Astrocyte of the cerebellum (primary cell): Measurements from ENCODE around the gene TLR1.
A peak's percentile ranks its signal among the peaks of the same experiment; 100 is the strongest.

ENCODE experiments used
- DNase-seq: peaks from one replicate; pipeline ENCODE4 v3.0.0-alpha.2; 2011; ENCODE audit warnings: low read depth
- H3K4me3 ChIP-seq: 2 replicates; pipeline ENCODE4 v1.5.1; 2011; ENCODE audit warnings: mild to moderate bottlenecking, low read depth, low read length, moderate library complexity
- in situ Hi-C: cut with HindIII; loops from 2 replicates; pipeline ENCODE4 v1.10.0; 2017; ENCODE audit warnings: low sequenced_read_pairs
- TF ChIP-seq, protein P1 (sequence below): IDR thresholded peaks from 2 replicates; pipeline ENCODE4 v1.5.1; 2012; ENCODE audit warnings: low read length, low read depth, moderate library complexity, mild to moderate bottlenecking; ENCODE audit errors: missing control alignments

TLR1 gene, protein sequence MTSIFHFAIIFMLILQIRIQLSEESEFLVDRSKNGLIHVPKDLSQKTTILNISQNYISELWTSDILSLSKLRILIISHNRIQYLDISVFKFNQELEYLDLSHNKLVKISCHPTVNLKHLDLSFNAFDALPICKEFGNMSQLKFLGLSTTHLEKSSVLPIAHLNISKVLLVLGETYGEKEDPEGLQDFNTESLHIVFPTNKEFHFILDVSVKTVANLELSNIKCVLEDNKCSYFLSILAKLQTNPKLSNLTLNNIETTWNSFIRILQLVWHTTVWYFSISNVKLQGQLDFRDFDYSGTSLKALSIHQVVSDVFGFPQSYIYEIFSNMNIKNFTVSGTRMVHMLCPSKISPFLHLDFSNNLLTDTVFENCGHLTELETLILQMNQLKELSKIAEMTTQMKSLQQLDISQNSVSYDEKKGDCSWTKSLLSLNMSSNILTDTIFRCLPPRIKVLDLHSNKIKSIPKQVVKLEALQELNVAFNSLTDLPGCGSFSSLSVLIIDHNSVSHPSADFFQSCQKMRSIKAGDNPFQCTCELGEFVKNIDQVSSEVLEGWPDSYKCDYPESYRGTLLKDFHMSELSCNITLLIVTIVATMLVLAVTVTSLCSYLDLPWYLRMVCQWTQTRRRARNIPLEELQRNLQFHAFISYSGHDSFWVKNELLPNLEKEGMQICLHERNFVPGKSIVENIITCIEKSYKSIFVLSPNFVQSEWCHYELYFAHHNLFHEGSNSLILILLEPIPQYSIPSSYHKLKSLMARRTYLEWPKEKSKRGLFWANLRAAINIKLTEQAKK

DNA sequence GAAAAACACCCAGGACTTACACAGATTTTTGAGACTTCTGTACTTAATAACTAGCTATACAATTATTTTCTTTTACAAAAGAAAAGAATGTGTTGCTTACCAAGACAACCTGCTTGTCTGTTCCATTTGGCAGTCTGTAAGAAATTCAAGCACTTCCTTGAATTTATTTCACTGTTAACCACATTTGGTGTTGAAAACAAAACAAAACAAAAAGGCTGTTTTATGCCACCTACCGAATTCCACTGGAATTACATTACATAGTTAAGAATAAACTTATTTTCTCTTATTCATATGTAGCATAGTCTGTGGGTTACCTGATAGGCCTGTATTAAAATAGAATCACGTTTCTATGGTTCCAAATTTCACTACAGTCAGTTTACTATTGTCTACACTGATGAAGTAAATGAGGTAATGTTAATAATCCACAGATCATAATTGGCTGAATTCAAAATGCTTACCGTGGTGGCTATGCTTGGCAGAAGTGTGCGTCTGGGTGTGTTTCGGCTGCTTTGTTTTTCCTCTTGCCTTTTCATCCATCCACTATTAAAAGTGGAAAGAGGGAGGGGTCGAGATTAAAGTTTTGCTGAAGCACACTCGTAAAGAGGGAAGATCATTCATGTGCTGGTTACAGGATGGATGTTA is at the start of gene TLR1:
Gene TLR1 (minus strand): TSS at position 138 of the 642 bp plus-strand sequence. CDS start 5,960 bp downstream, outside the sequence.
- in situ Hi-C loops: no loop called here
- no peak within 1 kb of the TSS for H3K4me3 ChIP-seq
- TF ChIP-seq, protein P1, sequence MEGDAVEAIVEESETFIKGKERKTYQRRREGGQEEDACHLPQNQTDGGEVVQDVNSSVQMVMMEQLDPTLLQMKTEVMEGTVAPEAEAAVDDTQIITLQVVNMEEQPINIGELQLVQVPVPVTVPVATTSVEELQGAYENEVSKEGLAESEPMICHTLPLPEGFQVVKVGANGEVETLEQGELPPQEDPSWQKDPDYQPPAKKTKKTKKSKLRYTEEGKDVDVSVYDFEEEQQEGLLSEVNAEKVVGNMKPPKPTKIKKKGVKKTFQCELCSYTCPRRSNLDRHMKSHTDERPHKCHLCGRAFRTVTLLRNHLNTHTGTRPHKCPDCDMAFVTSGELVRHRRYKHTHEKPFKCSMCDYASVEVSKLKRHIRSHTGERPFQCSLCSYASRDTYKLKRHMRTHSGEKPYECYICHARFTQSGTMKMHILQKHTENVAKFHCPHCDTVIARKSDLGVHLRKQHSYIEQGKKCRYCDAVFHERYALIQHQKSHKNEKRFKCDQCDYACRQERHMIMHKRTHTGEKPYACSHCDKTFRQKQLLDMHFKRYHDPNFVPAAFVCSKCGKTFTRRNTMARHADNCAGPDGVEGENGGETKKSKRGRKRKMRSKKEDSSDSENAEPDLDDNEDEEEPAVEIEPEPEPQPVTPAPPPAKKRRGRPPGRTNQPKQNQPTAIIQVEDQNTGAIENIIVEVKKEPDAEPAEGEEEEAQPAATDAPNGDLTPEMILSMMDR: peak; percentile 33
- peak; percentile 60 for DNase-seq

DNA sequence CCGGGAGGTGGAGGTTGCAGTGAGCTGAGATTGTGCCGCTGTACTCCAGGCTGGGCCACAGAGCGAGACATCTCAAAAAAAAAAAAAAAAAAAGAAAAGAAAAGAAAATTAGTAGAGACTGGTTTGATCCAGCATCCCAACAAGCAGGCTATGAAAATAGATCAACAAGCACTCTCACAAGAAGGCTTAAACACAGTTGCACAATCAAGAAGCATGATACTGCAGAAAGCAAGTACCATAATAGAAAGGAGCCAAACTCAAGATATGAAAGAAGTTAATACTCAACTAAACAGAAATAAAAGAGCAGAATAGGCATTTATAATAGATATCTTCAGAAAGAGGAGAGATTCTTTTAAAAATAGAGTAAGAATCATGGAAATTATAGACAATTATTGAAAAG is 41.4 kb upstream of the TLR1 start:
- DNase-seq: no peak
- in situ Hi-C loops: no loop called here
- no peak overlapping the region for H3K4me3 ChIP-seq
- TF ChIP-seq, protein P1: no peak

DNA sequence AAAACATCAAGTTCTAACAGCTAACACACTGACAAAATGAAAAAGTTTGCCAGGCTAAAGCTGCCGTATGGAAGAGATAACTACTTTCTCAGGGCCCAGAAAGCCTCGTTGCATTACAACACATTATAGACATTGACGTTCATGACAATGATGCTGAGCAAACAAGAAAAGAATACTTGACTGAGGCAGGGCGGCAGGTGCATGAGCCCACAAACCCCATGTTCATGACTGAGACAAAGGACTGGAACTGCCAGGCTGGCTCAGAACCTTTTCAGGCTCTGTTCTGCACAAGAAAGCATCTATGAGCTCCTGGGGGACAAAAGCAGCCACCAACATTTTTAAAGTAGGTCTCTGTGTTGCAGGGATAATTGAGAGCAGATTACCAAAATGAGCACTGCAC is 38.4 kb upstream of the TLR1 start:
- no peak overlapping the region for H3K4me3 ChIP-seq
- in situ Hi-C loops: no loop called here
- no peak for DNase-seq
- TF ChIP-seq, protein P1: no peak

DNA sequence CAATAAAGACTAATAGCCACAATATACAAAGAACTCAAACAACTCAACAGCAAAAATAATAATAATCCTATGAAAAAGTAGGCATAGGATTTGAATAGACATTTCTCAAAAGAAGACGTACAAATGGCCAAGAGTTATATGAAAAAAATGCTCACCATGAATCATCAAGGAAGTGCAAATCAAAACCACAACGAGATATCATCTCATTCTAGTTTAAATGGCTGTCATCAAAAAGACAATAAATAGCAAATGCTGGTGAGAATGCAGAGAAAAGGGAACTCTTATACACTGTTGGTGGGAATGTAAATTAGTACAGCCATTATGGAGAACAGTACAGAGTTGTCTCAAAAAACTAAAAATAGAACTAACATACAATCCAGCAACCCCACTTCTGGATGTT is 33.3 kb upstream of the TLR1 start:
- no peak overlapping the region for H3K4me3 ChIP-seq
- TF ChIP-seq, protein P1: no peak
- in situ Hi-C loops: no loop called here
- no peak for DNase-seq

DNA sequence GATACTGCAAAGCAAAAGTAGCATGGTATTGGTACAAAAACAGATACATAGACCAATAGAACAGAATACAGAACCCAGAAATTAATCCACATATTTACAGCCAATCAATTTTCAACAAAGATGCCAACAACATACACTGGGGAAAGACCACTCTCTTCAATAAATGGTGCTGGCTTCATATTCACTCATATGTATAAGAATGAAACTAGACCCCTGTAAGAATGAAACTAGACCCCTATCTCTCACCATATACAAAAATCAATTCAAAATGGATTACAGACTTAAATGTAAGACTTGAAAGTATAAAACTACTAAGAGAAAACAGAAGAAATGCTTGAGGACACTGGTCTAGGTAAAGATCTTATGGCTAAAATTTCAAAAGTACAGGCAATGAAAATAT is 32.7 kb upstream of the TLR1 start:
- TF ChIP-seq, protein P1: no peak
- in situ Hi-C loops: no loop called here

DNA sequence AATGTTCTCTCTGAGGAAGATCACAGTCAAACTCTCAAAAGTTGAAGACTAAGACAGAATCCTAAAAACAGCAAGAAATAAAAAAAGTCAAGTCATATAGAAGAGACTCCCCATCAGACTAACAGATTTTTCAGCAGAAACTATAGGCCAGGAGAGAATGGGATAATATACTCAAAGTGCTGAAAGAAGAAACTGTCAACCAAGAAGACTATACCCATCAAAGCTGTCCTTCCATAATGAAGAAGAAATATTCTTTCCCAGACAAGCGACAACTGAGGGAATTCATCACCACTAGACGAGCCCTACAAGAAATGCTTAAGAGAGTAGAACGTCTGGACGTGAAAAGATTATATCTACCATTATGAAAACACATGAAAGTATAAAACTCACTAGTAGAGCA is 30.0 kb upstream of the TLR1 start:
- no peak overlapping the region for H3K4me3 ChIP-seq
- DNase-seq: no peak
- in situ Hi-C loops: no loop called here
- TF ChIP-seq, protein P1: no peak

More for the DNA sequence above, 32.7 kb upstream of the TLR1 start:
- no peak for DNase-seq
- H3K4me3 ChIP-seq: no peak overlapping the region
